HG02798 (cell line): ENCODE data around the gene OSBP2.

Experiments used
- ATAC-seq: cut with Tn5 transposase; IDR thresholded peaks from one replicate; pipeline ENCODE4 v1.9.1; 2021; ENCODE audit warnings: mild to moderate bottlenecking; ENCODE audit not compliant: unreplicated experiment, poor library complexity

Gene OSBP2

DNA sequence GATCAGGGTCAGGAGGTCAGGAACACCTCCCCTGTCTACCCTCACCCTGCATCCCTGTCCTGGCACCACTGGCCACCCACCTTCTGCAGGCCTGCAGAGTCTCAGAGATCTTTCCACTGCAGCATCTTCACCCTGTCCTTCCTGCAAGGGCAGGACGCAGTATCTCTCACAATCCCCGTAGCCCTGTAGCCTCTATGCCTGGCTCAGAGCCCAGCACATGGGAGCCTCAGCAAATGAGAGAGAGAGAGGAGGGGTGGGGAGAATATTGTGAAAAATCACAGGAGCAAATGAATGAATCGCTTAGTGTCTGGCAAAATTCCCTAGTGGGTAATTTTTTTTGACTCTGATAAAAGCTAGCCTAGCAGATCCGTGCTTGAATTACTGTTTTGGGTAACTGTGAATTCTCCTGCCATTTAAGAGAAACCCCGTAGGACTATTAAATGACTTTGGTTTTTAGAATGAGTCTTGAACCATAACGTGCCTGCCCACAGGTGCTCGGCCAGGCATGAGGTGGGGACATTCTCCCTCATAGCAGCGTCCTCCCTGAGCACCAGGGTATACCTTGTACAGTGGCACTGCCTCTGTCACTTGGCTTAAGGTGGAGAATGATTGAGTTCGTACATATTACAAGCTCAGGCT lies 182.4 kb downstream of the OSBP2 start:
- no peak for ATAC-seq

DNA sequence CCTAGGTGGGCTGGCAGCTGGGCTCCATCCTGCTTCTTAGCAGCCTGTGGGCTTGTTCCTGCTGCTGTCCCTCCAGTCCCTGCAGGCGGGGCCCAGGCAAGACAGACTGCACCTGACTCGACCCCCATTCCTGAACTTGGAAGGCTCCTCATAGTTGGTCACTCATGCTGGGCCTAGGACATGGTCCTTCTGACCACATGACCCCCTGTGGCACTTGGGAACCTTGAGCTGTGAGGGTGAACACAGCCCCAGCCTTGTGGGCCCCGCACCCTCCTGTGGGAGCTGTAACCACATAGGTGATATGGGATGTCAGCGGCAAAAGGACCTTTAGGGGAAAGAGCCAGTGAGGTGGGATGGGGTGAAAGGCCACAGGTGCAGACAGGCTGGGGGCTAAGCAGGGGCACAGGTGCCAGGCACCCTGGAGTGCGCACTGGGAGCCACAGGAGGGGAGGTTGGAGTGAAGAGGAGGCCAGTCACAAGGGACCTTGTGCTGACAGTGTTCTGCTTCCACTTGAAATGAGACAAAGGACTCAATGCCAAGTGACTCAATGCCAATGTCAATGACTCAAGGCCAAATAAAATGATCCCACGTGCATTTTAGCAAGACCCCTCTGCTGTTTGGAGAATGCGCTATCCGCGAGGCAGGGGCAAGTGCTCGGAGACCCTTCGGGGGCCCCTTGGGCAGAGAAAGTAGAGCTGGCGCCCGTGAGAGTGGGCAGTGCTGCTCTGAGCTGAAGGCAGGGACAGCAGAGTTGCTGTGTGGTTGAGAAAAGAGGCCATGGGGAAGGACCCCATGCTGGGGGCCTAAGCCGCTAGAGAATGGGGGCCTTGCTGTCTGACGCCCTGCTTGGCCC lies 183.2 kb downstream of the OSBP2 start:
- ATAC-seq, result no peak

DNA sequence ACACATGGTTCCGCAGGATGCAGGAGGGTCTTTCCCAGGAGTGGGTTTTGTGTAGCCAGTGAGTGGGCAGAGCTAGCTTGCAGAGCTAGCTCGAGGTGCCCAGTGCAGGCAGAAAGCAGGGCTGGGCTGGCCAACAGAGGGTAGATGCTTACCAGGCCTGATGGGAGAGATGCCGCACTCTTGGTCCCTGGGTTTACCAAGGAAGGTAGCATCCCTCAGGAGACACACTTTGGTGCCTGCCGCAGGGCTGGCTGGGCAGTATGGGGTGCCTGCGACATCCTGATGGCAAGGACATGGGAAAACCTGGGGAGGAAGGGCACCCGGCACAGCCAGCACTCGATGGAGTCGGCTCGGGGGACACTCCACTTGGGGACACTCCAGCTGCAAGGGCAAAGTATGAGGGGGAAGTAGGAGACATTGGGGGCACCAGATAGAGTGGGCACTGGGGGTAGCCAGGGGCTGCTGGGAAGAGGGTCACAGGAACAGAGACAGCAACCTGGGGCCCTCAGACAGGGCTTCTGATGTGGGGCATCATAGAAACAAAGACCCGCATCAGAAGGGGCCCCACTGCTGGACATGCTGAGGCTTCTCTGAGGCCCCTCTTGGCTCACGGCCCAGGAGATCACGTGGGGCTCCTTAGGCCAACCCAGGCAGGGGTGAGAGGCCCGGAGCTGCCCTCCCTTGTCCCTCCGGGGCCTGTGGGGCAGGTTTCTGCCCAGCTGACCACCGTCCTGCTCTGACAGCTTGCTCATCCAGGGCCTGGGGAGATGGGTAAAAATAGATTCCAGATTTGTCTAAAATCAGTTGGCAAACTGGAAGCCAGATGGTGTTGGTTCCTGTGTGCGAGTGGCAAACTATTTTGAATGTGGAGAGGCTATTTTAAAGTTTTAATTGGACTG lies 184.1 kb downstream of the OSBP2 start:
- no peak for ATAC-seq

DNA sequence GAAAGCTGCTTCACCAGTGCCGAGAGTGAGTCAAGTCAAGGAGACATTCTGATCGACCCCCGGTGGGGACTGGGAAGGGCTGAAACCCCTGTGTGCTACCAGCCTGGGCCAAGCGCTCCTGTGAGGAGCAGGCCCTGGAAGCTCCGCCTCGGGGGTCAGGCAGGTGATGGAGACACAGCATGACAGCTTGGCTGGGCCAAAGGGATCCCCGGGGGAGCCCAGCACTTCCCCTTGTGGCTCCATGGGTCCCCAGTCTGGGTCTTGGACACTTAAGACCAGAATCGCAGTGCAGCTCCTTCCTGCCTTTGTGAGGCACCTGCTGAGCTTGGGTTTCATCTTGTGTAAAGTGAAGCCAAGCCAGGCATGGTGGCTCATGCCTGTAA lies 184.7 kb downstream of the OSBP2 start:
- ATAC-seq, result no peak

DNA sequence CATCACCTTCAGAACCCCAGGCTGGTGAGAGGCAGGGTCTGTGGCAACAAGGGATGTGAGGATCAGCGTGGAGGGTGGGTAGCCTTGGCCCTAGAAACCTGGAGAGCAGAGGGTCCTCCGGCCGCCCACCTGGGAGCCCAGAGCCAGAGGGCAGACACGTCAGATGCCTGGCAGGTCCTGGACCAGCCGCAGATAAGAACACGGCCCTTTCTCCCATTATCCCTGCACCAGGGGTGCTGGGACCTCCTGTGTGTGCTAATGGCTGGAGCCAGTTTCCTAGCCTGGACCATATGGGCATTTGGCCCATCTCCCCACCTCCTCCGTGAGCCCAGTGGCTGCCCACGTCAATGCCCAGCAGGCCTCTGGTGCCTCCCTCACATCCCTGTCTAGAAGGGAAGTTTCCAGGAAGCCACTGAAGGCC lies 185.5 kb downstream of the OSBP2 start:
- ATAC-seq, result no peak

DNA sequence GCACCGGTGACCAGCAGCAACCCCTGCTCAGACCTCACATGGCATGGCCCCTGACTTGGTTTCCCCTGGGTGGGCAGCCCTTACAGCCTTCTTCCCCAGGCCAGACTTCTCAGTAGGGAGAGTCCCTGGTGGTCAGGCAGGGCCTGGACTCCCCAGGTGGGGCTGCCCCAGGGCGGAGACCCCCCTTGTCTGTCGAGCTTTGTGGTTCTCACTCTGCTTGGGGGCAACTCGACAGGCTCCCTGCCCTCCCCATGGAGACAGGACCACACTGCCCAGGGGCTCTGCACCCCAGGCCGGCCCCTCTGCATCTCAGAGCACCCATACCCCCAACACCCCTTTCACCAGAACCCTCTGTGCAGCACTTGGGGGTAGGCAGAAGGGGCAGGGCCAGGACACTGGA lies 186.2 kb downstream of the OSBP2 start:
- no peak for ATAC-seq

DNA sequence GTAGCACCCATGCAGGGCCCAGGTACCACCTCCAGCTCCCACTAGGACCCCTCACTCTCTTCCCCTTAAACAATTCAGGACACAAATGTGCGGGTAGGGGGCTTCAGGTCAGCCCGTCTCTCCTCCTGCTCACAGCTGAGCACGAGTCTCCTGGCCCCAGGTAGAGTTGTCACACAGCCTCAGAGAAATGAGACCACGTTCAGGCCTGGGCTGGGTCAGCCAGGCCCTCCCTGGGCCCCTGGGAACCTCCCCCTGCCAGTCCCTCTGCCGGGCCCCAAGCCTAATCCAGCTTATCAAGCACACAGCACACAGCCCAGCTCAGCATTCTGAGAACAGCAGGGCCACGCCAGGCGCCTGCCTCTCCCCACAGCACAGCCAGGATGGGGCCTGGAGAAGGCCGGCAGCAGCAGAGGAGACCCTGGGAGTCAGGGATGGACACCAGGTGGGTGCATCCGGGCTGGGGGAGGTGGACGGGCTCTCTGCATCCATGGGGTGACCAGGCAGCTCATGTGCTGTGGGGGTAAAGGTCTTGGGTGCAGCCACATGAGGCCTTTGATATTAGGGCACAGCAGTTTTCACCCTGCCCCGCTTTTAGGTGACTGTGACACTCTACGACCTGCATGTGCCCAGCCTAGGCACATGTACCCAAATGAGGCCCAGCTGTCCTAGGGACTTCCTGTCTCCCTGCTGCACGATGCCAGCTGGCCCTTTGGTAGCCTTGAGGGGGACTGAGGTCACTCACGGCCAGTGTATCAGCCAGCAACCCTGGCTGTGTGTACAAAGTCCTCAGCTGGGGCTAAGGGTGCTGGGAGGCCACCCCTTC lies 186.9 kb downstream of the OSBP2 start:
- ATAC-seq, result no peak

DNA sequence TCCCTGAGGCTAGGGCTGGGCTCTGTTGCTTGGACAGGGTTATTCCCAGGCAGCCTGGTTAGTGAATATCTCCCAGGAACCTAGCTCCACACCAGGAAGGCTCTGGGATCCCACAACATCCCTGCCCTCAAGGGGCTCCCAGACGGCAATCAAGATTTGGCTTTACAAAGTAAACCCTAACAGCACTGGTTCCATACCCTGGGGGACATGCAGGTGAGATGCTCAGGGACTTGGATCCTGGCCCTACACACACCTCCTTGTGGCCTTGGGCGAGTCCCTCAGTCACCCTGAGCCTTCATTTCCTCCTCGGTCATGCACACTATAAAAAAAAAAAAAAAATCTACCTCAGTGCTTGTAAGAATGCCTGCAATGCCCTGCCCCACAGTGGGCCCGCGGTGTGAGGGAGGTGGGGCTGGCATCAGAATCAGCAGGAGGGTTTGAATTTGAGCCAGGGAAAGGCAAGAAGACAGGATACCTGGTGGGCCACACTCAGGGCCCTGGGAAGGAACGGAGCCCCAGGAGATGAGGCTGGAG lies 187.6 kb downstream of the OSBP2 start:
- no peak for ATAC-seq

DNA sequence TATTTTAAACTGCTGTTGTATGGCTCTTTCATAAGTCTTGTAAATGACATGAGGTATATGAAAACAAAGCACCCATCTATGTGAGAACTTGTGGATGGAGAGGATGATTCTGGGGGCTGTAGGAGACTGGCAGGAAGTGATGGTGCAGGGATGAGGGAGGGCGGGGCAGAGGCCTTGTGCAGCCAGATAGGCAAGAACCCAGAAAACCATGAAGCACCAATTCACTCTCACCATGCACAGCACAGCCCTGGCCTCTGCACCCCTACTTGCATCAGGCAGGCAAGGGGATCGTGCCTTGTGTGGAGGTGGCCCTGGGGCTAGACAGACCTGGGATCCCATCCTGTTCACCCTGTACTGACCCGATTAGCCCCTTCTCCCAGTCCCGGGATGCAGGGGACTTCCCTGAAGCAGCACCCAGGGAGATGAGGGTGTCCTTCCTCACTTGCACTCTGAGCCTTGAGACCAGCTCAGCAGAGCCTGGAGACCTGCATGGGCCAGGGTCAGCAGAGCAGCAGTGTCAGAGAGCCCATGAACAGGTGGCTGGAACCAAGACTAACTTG lies 188.4 kb downstream of the OSBP2 start:
- no peak for ATAC-seq

DNA sequence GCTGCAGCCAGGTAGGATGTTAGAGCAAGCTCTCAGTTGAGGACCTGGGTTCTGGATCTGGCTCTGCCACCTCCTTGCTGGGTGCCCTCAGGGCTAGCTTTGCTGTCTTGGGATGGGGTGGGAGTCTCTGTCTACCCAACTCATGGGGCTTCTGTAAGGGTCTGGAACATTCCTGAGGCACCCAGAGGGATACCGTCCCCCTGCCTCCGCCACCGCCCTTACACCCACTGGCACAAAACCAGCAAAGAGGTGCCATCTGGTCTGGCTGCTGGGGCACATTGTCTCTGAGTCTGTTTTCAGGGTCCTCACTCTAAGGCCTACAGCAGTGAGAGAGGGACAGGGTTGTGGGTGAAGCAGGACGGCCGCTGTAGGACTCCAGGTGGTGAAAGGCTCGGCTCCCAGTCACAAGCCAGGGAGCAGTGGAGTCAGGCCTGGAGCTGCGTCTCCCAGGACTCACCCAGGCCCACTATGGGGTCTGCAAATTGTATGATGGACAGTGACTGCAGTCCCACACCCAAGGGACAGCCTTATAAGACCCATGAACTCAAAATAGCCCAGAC lies 189.0 kb downstream of the OSBP2 start:
- no peak for ATAC-seq

DNA sequence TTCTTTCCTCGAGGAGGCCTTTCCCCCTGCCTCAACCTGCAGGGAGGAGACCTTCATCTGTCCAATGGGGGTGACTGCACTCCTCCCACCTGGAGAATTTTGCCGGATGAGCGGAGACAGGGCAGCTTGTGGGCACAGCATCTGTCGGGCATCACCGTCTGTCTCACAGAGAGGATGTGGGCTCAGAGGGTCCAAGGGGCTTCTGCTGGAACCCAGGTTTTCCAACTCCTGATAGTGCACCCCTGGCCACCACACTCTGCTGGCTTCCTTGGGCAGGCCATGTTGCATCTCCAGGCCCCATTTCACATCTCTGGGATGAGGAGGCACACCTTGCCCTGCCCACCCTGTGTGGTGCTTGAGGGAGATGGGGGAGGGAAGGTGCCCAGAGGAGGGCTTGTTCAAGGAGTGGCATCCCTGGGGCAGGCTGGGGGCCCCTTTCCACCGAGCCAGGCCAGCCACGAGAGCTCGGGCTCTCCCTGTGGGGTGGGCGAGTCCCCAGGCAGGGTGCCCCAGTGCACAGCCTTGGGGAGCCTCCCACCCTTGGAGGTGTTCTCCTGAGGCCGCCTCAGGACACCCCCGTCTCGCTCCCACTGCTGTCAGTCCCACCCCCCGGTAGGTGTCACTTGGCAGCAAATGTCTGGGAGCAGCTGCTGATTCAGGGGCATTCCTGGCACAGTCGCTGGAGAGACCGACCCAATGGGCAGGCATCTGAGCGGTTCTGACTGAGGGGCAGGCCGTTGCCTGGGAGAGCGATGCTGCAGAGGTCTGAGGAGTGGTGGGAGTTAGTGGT lies 189.7 kb downstream of the OSBP2 start:
- no peak for ATAC-seq

DNA sequence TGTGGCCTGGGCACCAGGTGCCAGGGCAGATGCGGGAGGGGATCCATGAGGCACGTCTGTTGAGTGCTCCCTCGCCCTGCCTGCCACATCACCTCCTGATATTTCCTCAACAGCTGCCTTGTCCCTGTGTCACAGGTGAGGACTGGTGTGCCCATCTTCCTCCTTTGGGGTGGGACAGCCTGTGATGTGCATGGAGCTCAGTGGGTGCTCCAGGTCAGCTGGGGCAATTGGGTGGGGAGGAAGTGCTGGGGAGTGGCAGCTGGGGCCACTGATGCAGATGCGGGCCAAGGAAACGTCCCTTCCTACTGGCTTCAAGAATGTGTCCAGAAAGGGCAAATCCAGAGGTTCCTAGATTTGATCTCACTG lies 190.3 kb downstream of the OSBP2 start:
- ATAC-seq, result no peak

DNA sequence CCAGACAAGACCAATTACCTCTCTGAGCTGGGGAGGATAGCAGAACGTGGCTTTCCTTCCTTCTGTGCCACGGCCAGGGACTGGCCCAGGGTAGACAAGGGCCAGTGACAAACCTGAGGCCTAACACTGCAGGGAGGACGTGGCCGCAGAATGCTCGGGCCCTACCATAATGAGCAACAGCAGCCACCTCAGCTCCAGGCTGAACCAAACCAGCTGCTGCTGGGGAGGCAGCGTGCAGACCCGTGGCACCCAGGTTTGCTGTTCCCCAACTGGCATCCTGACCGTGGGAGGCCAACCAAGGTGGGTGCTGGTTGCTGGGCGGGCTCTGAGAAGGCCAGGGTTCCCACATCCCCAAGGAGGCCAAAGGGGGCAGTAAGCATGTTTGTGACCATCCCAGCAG lies 190.9 kb downstream of the OSBP2 start:
- no peak for ATAC-seq

DNA sequence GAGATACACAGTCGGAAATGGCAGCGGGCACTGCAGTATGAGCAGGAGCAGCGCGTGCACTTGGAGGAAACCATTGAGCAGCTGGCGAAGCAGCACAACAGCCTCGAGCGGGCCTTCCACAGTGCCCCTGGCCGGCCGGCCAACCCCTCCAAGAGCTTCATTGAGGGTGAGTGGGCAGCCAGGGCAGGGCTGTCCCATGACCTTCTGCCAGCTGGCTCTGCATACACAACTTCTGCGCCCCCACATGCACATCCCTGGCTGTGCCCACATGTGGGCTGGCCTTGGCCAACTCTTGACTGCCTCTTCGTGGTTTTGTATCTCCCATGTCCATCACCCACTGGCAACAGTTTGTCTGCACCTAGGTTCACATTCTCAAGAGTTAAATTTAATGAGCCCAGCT lies 192.8 kb downstream of the OSBP2 start:
- no peak for ATAC-seq

DNA sequence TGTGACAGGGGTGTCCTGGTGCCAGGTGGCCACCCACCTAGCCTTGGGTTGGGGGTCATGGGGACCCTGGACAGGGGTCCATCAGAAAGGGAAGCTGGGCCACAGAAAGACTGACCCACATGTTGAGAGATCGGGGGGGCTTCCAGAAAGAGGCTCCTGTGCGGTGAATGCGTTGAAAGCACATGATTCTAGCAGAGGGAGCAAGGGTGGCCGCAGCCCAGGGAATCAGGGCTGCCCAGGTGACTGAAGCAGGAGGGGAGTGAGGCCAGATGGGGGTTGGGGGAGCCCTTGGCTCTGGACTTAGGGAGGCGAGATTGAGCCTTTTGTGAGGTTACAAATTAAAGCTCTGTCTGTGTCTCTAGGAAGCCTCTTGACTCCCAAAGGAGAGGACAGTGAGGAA lies 193.2 kb downstream of the OSBP2 start:
- ATAC-seq, result no peak

DNA sequence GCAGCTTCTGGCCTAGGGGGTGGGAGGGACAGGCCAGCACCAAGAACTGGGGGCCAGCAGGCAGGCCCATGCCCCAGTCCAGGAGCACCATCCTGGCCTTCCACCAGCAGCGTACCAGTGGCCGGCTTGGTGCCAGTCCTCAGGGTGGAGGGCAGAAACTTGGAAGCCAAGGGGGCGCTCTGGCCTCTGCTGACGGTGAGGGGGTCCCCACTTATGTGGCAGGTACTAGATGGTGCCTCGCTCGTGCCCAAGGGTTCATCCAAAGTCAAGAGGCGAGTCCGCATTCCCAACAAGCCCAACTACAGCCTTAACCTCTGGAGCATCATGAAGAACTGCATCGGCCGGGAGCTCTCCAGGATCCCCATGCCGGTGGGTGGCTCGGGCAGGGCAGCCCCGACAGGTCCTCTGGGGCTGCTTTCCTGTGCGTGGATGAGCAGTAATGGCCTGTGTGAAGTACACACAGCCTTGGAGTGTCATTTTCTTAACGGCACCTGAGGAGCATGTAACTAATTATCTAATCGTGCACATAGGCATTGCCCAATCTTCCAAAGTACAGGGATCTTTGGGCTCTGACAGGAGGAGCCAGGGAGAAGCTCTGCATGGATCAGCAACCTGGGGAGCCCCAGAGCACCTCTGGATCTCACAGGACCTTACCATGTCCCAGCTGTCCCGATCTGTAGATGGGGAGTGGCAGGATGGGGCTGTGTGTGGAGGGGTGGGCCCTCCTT lies 194.8 kb downstream of the OSBP2 start:
- ATAC-seq, result no peak

DNA sequence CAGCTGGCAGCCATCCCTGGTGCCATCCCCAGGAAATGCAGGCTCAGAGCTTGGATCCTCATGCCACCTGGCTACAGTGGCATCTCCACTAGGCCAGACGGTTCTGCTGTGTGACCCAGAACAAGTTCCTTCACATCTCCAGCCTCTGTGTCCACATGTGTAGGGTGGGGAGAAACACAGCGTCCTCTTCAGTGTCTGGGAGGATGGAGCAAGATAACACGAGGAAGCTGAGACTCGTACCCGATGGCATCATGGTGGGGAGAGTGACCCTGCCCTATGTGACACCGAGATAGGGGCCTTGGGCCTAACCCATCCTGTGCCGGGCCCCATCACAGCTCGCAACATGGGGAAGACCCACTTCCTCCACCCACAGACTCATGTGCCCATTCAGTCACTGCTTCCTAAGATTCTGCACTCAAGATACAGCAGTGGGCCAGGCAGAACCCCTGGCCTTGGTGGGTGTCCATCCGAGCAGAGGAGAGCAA lies 195.4 kb downstream of the OSBP2 start:
- ATAC-seq, result no peak
